Muscle of back (tissue), 11 donors: Measurements from ENCODE around the gene NOSTRIN. TPM values are rescaled to one million over a fixed set of nuclear protein-coding genes. Genes with fewer than 3 reads are reported as not detected.
"Not testable (repeated sequence)": the region's sequence is repeated elsewhere in the genome, so short reads cannot be mapped to it uniquely, and the experiment has no call there.

ENCODE experiments used
- DNase-seq, 3 donors: peaks; one replicate each; pipeline versions ENCODE4 v3.0.0 to v3.0.0-alpha.2; 2013
- polyA plus RNA-seq, 10 donors: library from polyadenylated mRNA; unstranded; fragments of 120-200 nt; gene quantifications; one replicate each; pipeline ENCODE4 v1.2.1, GENCODE V29; 2013; ENCODE audit not compliant: insufficient read length in 10 of 10

The NOSTRIN gene
- polyA plus RNA-seq, 10 donors = 7.2 to 16.5 (median 10.3) TPM

- DNase-seq = peak in 1 of 3 donors; percentile 44
These were observed 16.7 kb downstream of the NOSTRIN start for GRCh38 chr2:168819050-168819715.

- no peak for DNase-seq
These were observed 17.5 kb downstream of the NOSTRIN start for GRCh38 chr2:168819829-168820489.

GRCh38 chr2:168821577-168821976, 19.1 kb downstream of the NOSTRIN start:
- DNase-seq = no peak

GRCh38 chr2:168821992-168822391, 19.6 kb downstream of the NOSTRIN start:
- DNase-seq = no peak

GRCh38 chr2:168825126-168825525, 22.7 kb downstream of the NOSTRIN start:
- DNase-seq = no peak

GRCh38 chr2:168830958-168831357, 28.5 kb downstream of the NOSTRIN start:
- DNase-seq = no peak

- DNase-seq = no peak
These were observed 29.2 kb downstream of the NOSTRIN start for GRCh38 chr2:168831662-168832061.

- DNase-seq = no peak
These were observed 33.5 kb downstream of the NOSTRIN start for GRCh38 chr2:168835969-168836368.

- no peak for DNase-seq
These were observed 39.0 kb downstream of the NOSTRIN start for GRCh38 chr2:168841445-168841844.

- DNase-seq = no peak
These were observed 40.8 kb downstream of the NOSTRIN start for GRCh38 chr2:168843253-168843652.

- peak in 1 of 3 donors; percentile 5 for DNase-seq
These were observed 45.8 kb downstream of the NOSTRIN start for GRCh38 chr2:168848225-168848624.

- peak; percentile 10 to 19 (median 13) for DNase-seq
These were observed 47.2 kb downstream of the NOSTRIN start for GRCh38 chr2:168849610-168850009.

- DNase-seq = no peak
These were observed 48.4 kb downstream of the NOSTRIN start for GRCh38 chr2:168850846-168851245.

- peak in 2 of 3 donors; percentile 10 to 43 for DNase-seq
These were observed 49.4 kb downstream of the NOSTRIN start for GRCh38 chr2:168851674-168852320.

GRCh38 chr2:168852481-168852880, 50.0 kb downstream of the NOSTRIN start:
- DNase-seq = no peak

GRCh38 chr2:168853471-168853870, 51.0 kb downstream of the NOSTRIN start:
- DNase-seq = no peak

GRCh38 chr2:168854651-168855050, 52.2 kb downstream of the NOSTRIN start:
- DNase-seq = no peak

- no peak for DNase-seq
These were observed 53.2 kb downstream of the NOSTRIN start for GRCh38 chr2:168855601-168856000.

- no peak for DNase-seq
These were observed 55.7 kb downstream of the NOSTRIN start for GRCh38 chr2:168858146-168858545.

GRCh38 chr2:168867164-168867563, 64.7 kb downstream of the NOSTRIN start:
- not testable (repeated sequence) for DNase-seq

GRCh38 chr2:168870369-168870768, 67.9 kb downstream of the NOSTRIN start:
- not testable (repeated sequence) for DNase-seq

- not testable (repeated sequence) for DNase-seq
These were observed 68.4 kb downstream of the NOSTRIN start for GRCh38 chr2:168870824-168871223.
